NCI-H1417 (cell line): ENCODE data around the gene GRAMD1A.
"Not testable (repeated sequence)": the region's sequence is repeated elsewhere in the genome, so short reads cannot be mapped to it uniquely, and the experiment has no call there.

Experiments
- DNase-seq, 3 experiments: peaks; one replicate each; lab custom pipeline; 2025; lab: John Stamatoyannopoulos, UW

Gene GRAMD1A

GRCh38 chr19:35021016-35021415 is 20.9 kb downstream of the GRAMD1A start:
- no peak for DNase-seq

- DNase-seq = no peak
These were observed 21.5 kb downstream of the GRAMD1A start for GRCh38 chr19:35021596-35021995.

GRCh38 chr19:35022460-35022859 is 22.3 kb downstream of the GRAMD1A start:
- DNase-seq = no peak

- DNase-seq = no peak
These were observed 23.3 kb downstream of the GRAMD1A start for GRCh38 chr19:35023428-35023827.

GRCh38 chr19:35024095-35024494 is 24.0 kb downstream of the GRAMD1A start:
- DNase-seq = no peak

- no peak for DNase-seq
These were observed 25.8 kb downstream of the GRAMD1A start for GRCh38 chr19:35025969-35026368.

- no peak for DNase-seq
These were observed 26.3 kb downstream of the GRAMD1A start for GRCh38 chr19:35026418-35026817.

- no peak for DNase-seq
These were observed 26.9 kb downstream of the GRAMD1A start for GRCh38 chr19:35027009-35027408.

- no peak for DNase-seq
These were observed 27.9 kb downstream of the GRAMD1A start for GRCh38 chr19:35027851-35028599.

- DNase-seq = not testable (repeated sequence)
These were observed 28.4 kb downstream of the GRAMD1A start for GRCh38 chr19:35028600-35028885.

- not testable (repeated sequence) for DNase-seq
These were observed 29.2 kb downstream of the GRAMD1A start for GRCh38 chr19:35029275-35029736.

- DNase-seq = peak in 2 of 3 experiments; percentile 22 to 45
These were observed 29.7 kb downstream of the GRAMD1A start for GRCh38 chr19:35029737-35030256.

- peak in 2 of 3 experiments; percentile 53 to 60 for DNase-seq
These were observed 30.3 kb downstream of the GRAMD1A start, which contains the start of gene SCN1B for GRCh38 chr19:35030257-35031071. Gene SCN1B, plus strand, starts transcription at chr19:35030470. Its CDS starts 351 bp downstream, at chr19:35030821.

- DNase-seq = peak in 2 of 3 experiments; percentile 30 to 39
These were observed 31.2 kb downstream of the GRAMD1A start for GRCh38 chr19:35031072-35031881.

- DNase-seq = no peak
These were observed 32.3 kb downstream of the GRAMD1A start for GRCh38 chr19:35032356-35032865.

- DNase-seq = no peak
These were observed 33.2 kb downstream of the GRAMD1A start for GRCh38 chr19:35033067-35034004.

GRCh38 chr19:35034005-35034502 is 33.9 kb downstream of the GRAMD1A start:
- no peak for DNase-seq

GRCh38 chr19:35034588-35035382 is 34.7 kb downstream of the GRAMD1A start:
- DNase-seq = no peak
